DOHH2 (cell line): Measurements from ENCODE around the gene TSPAN1.

Experiments
- H3F3A ChIP-seq: fragments of 200-600 bp; sonication (generic), shearing (Covaris generic); 2 replicates; pipeline ENCODE4 v1.6.0; 2016; ENCODE audit warnings: antibody characterized with exemption, mild to moderate bottlenecking; ENCODE audit not compliant: control insufficient read depth, insufficient read depth
- H3K27ac ChIP-seq: fragments of 200-600 bp; sonication (generic); 2 replicates; pipeline ENCODE4 v1.5.1; 2014; ENCODE audit warnings: low read depth, mild to moderate bottlenecking, low read length, moderate library complexity
- H3K27me3 ChIP-seq: fragments of 200-600 bp; sonication (generic); 2 replicates; pipeline ENCODE4 v1.6.1; 2014; ENCODE audit warnings: mild to moderate bottlenecking, low read length, mixed read lengths; ENCODE audit not compliant: control insufficient read depth
- H3K36me3 ChIP-seq: fragments of 200-600 bp; sonication (generic); 2 replicates; pipeline ENCODE4 v1.6.1; 2014; ENCODE audit warnings: mild to moderate bottlenecking, low read length, moderate library complexity, mixed read lengths; ENCODE audit not compliant: control insufficient read depth
- H3K4me1 ChIP-seq: fragments of 200-600 bp; sonication (generic); 2 replicates; pipeline ENCODE4 v1.6.1; 2014; ENCODE audit warnings: mild to moderate bottlenecking, low read length, mixed read lengths; ENCODE audit not compliant: control insufficient read depth
- H3K4me2 ChIP-seq: fragments of 200-600 bp; sonication (generic); 2 replicates; pipeline ENCODE4 v1.6.0; 2014; ENCODE audit warnings: mild to moderate bottlenecking, low read length, moderate library complexity
- H3K4me3 ChIP-seq: fragments of 200-600 bp; sonication (generic); 2 replicates; pipeline ENCODE4 v1.5.1; 2014; ENCODE audit warnings: mild to moderate bottlenecking, low read length, mixed read lengths
- H3K79me2 ChIP-seq: fragments of 200-600 bp; sonication (generic); 2 replicates; pipeline ENCODE4 v1.6.1; 2014; ENCODE audit warnings: mild to moderate bottlenecking, low read length, mixed read lengths; ENCODE audit not compliant: control insufficient read depth
- H3K9me2 ChIP-seq: fragments of 200-600 bp; sonication (generic); replicated peaks from 2 replicates; pipeline ENCODE4 v1.6.1; 2014; ENCODE audit warnings: mild to moderate bottlenecking, low read length, mixed read lengths; ENCODE audit not compliant: control insufficient read depth
- H3K9me3 ChIP-seq: fragments of 200-600 bp; sonication (generic); 2 replicates; pipeline ENCODE4 v1.6.1; 2014; ENCODE audit warnings: antibody characterized with exemption, low read length, mixed read lengths; ENCODE audit not compliant: control insufficient read depth, insufficient read depth
- H4K20me1 ChIP-seq: fragments of 200-600 bp; sonication (generic); 2 replicates; pipeline ENCODE4 v1.6.0; 2014; ENCODE audit warnings: low read depth, mild to moderate bottlenecking, antibody characterized with exemption, low read length, moderate library complexity; ENCODE audit not compliant: control insufficient read depth, insufficient read depth
- CTCF ChIP-seq: fragments of 200-600 bp; sonication (generic); IDR thresholded peaks from one replicate; pipeline ENCODE4 v1.5.1; 2014; ENCODE audit warnings: antibody characterized with exemption, mild to moderate bottlenecking, low read depth, low read length; ENCODE audit not compliant: poor library complexity, severe bottlenecking
- EZH2phosphoT487 ChIP-seq: fragments of 200-600 bp; sonication (generic); IDR thresholded peaks from 2 replicates; pipeline ENCODE4 v1.6.1; 2017; ENCODE audit warnings: borderline replicate concordance, mild to moderate bottlenecking, antibody characterized with exemption, low read length, moderate library complexity, mixed read lengths

TSPAN1 gene

DNA sequence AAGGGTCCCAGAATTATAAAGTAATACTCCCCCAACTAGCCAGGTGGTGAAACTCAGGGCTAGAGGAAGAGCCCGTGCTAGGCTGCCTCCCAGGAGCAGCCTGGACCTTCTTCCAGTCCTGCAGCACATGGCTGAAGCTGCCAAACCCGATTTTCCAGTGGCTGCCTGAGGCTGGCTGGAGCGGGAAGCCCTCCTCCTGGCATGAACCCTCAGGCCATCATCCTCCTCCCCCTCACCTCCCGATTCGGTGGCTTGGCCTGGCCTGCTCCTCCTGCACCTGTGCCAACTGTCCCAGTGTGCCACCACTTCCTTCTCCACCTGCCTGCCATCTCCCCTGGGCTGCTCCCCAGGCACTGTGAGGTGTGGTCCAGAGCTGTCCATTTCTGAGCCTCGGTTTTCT lies 3.0 kb upstream of the TSPAN1 start:
- H3K9me3 ChIP-seq: no peaks in the 10 kb centered on the region
- peaks cover 23% of the 10 kb centered on the region for H3K4me1 ChIP-seq
- H3K9me2 ChIP-seq: no peaks in the 10 kb centered on the region
- no peaks in the 10 kb centered on the region for H4K20me1 ChIP-seq
- H3K27ac ChIP-seq: no peak overlapping the region
- H3F3A ChIP-seq: no peaks in the 10 kb centered on the region
- no peak overlapping the region for H3K4me2 ChIP-seq
- H3K79me2 ChIP-seq: no peaks in the 10 kb centered on the region
- TF ChIP-seq CTCF: no peak
- no peak for TF ChIP-seq EZH2phosphoT487
- H3K4me3 ChIP-seq: no peak overlapping the region
- H3K27me3 ChIP-seq: peaks cover 3% of the 10 kb centered on the region; the same call in 1 of the 2 replicates
- no peaks in the 10 kb centered on the region for H3K36me3 ChIP-seq

DNA sequence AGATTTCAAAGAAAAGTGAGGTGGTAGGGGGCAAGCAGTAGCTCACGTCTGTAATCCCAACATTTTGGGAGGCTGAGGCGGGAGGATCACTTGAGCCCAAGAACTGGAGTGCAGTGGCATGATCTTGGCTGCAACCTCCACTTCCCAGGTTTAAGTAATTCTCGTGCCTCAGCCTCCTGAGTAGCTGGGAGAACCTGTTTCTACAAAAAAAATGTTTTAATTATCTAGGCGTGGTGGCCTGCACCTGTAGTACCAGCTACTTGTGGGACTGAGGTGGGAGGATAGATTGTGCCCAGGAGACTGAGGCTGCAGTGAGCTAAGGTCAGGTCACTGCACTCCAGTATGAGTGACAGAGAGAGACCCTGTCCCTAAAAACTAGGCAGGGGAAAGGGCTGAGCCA lies 2.6 kb upstream of the TSPAN1 start:
- no peak for TF ChIP-seq EZH2phosphoT487
- Histone ChIP-seq H3F3A (no peaks in the 10 kb centered on the region), H3K4me2 (no peak overlapping the region), H3K4me1 (peaks cover 19% of the 10 kb centered on the region), H3K9me3 (no peaks in the 10 kb centered on the region), H3K79me2 (no peaks in the 10 kb centered on the region), H3K27me3 (peaks cover 3% of the 10 kb centered on the region; the same call in 1 of the 2 replicates), H3K9me2 (no peaks in the 10 kb centered on the region), H3K4me3 (no peak overlapping the region), H4K20me1 (no peaks in the 10 kb centered on the region), H3K36me3 (no peaks in the 10 kb centered on the region), H3K27ac (no peak overlapping the region)

DNA sequence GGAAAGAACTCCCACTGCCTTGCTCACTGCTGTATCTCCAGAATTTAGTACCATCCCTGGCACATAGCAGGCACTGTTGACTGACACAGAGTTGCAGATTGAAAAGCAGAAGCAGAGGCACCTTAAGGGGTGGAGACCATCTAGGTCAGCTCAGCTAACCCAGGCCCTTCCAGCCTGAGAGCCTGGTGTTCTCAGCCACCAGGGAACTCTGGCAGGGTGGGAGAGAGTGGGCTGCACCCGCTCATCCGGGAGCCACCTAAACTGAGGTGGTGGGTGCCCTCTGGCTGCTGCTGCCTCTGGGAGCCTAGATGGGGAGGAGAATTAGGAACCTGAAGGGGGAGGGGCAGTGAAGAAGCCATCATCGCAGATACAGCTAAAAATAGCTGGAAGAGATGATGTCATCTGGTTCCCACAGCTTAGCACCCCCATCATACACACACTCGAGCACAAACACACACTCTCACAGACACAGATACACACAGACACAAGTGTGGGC lies 1.5 kb upstream of the TSPAN1 start:
- Histone ChIP-seq H4K20me1 (no peaks in the 10 kb centered on the region), H3K4me3 (no peak overlapping the region), H3K27ac (no peak overlapping the region)

More for the DNA sequence above, 1.5 kb upstream of the TSPAN1 start:
- TF ChIP-seq CTCF (no peak), EZH2phosphoT487 (no peak)
- Histone ChIP-seq H3K4me2 (no peak overlapping the region), H3F3A (no peaks in the 10 kb centered on the region), H3K4me1 (peaks cover 15% of the 10 kb centered on the region), H3K79me2 (no peaks in the 10 kb centered on the region), H3K36me3 (no peaks in the 10 kb centered on the region), H3K27me3 (no peaks in the 10 kb centered on the region), H3K9me2 (no peaks in the 10 kb centered on the region), H3K9me3 (no peaks in the 10 kb centered on the region)
